NCI-H774 (cell line): ENCODE results near the gene WNT4.

Source experiments
- DNase-seq: peaks from one replicate; lab custom pipeline; 2025; lab: John Stamatoyannopoulos, UW

WNT4 gene

DNA sequence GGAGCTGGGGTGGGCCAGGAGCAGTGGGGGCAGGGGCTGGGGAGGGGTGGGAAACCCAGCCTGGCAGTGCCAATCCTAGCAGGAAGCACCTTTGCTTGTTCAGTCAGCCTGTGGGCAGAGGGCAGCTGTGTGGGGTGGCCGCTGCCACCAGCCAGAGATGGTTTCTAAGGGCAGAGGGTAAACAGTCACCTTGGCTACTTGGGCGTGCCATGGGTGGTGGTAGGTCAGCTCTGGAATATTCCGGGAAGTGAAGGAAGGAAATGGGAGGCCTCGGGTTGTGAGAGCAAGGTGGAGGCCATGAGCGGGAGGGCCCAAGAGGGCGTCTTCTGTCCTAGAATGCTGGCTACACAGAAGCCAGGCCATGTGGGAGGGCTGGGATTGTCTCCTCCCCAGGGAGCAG, 20.7 kb upstream of the WNT4 start:
- no peak for DNase-seq

DNA sequence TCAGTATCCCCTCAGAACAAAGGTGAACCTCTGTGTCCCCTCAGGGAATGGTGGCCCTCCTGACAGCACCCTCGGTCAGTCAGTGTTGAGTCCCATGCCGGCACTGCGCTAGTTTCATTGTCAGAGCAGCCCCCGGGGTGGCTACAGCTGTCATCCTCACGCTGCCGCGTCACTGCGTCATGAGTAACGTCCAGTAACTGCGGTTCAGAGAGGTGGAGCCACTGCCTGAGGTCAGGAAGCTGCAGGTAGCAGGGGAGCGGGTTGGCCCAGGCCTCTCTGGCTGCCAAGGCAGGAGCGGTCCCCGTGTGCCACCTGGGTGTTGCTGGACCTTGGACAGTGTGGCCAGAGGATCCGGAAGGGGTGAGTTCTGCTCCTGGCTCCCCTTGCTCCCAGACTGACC, 20.2 kb upstream of the WNT4 start:
- no peak for DNase-seq

DNA sequence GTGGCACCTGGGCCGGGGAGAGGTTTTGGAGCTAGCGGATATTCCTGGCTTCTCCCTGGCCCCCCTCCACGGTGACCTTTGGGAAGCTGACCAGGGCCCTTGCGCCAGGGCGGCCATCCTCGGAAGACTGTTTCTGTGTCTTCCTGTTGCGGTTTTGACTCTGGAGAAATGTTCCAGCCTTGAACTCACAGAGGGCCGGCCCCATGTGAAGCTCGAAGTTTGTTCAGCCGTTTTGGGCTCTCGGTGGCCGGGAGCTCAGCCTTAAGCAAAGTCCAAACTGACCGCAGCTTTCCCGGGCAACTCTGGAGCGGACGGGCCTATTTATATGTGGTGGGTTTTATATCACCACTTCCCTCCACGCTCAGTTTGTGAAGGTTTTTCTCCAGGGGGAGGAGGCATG, 17.0 kb upstream of the WNT4 start:
- DNase-seq: no peak

DNA sequence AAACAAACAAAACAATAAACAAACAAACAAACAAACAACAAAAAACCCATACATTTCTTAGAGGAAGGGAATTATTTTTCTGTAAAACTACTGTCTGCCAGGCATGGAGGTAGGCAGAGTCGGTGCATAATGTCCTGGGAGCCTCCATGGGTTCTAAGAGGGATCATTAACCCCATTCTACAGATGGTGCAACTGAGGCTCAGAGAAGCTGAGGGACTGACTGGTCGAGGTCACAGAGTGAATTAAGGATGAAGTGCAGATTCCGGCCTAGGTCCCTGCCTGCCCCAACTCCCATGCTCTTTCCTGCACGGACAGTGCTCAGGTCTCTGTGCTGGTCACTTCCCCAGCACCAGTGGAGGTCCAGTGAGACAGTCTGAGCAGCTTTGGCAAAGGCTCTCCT, 15.8 kb upstream of the WNT4 start:
- DNase-seq: no peak

DNA sequence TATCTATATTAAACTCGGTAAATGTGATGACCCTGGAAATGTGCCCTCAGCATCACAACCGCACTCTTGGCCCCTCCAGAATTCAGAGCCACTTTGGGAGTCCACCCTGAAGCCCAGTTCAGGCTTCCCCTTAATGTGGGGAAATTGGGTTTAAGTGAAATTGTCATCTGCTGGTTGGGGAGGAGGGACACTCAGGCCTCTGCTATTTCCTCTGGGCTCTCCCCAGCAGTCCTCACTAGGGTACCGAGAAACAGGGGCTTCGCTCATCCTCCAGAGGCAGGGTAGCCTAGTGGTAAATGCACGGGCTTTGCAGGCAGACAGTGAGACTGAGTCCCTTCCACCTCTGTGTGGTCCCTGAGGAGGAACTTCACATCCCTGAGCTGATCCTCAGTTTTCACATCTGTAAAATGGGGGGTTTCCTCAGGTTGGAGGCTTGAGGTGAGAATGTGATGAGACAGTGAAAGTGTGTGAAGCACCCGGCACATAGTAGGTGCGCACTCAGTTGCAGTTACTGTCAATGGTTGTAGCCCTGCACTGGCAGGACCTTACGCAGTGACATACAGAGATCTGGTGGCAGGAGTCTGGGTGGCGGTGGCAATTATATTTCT, 14.6 kb upstream of the WNT4 start:
- no peak for DNase-seq

DNA sequence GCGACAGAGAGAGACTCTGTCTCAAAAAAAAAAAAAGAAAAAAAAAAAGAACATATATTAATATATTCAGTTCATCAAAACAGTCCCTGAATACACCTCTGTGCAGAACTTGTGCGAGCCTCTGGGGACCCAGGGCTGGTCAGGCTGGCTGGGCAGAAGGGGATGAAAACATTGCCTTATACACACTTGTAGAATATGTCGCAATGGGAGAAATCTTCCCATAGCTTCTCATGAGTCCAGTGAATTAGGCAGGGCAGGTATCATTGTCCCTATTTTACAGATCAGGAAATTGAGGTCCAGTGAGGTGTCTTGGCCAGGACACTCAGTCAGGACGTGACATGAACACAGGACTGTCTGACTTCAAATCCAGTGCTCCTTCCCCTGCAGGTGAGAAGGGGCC, 12.6 kb upstream of the WNT4 start:
- DNase-seq: no peak

DNA sequence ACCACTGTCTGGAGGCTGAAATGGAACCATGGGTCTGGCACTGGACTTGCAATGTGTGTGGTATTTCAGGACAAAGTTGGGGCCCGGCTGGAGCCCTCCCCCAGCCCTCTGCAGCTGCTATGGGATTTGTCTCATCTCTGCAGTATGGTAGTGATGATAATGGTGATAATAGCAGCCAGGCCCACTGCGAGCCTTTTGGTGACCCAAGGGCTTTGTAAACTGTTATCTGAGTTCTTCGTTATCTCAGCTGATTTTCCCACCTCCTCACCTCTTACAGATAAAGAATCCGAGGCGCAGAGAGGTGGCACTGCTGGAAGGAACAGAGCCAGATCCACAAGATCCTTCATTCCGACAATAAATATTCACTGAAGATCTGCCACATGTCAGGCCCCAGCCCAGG, 11.7 kb upstream of the WNT4 start:
- no peak for DNase-seq

DNA sequence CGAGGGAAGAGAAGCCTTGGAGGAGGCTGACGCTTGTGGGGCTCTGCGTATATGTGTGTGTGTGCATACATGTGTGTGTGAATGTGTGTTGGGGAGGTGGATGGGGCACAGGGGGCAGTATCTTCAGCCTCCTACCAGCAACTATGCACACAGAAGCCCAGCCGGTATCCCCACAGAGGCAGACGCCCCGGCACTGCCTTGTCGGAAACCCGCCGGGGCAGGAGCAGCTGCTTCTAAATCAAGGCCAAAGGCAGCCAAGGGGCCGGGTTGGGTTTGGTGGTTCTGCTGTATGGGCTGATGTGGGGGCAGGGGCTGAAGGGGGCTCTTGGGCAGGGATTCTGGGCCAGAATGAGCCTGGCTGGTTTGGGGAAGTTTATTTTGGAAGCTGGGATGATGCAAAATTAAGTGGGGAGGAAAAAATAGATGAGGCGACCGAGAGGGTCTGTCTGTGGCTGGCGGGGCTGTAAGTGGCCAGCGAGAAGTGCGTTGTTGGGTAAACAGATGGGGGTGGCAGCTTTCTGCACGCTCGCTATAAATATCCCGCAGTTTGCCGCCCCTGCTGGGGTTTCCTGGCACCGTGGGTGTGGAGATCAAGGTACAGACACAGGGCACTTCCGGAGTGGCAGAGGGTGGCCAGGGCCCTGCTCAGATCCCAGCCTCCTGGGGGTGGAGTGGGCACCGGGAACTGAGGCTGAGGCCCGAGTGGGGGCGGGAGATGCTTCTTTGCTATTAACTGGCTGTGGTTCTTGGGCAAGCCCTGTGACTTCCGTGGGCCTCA, 11.0 kb upstream of the WNT4 start:
- DNase-seq: no peak

DNA sequence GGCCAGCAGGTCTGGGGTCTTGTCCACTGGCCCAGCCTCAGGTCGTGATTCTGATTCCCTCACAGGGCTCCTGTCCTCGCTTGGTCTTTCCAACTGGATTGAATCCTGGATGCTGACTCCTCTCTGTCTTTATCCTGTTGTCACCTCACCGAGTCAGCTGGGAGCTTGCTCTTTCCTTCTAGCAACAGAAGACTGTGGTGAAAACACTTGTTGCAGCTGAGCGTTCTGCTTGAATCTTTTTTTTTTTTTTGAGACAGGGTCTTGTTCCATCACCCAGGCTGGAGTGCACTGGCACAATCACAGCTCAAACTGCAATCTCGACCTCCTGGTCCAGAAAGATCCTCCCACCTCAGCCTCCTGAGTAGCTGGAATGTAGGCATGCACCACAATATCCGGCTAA, 8.0 kb upstream of the WNT4 start:
- DNase-seq: no peak

DNA sequence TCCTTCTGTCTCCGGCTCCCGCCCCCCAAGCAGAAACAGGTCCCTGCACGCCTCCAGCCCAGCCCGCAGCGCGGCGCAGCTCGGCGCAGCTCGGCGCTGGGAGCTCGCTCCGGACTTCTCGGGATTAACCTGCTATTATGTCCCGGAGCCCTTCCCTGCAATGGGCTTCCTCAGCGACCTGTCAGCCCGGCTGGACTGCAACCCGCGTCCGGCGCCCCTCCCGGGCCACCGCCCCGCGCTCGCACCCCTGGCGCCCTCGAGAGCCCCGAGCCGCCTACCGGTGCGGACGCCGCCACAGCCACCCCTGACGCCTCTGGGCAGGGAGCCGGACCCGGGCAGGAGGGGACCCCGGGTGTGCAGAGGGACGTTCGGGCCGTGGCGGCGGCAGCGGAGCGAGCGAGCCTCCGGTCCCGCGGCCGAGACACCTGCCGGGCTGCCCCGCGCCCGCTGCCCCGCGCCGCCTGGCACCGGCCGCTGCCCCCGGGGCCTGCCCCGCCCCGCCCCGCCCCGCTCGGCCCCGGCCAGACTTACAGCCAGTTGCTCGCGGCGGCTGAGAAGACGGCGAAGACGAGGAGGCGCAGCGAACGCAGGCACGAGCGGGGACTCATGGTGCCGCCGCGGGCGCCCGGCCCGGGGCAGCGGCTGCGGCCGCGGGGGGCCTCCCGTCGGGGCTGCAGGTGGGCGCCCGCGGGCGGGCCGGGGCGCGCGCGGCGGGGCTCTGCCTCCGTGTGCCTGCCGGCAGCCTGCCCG, 407 bp downstream of the WNT4 start:
- DNase-seq: no peak

DNA sequence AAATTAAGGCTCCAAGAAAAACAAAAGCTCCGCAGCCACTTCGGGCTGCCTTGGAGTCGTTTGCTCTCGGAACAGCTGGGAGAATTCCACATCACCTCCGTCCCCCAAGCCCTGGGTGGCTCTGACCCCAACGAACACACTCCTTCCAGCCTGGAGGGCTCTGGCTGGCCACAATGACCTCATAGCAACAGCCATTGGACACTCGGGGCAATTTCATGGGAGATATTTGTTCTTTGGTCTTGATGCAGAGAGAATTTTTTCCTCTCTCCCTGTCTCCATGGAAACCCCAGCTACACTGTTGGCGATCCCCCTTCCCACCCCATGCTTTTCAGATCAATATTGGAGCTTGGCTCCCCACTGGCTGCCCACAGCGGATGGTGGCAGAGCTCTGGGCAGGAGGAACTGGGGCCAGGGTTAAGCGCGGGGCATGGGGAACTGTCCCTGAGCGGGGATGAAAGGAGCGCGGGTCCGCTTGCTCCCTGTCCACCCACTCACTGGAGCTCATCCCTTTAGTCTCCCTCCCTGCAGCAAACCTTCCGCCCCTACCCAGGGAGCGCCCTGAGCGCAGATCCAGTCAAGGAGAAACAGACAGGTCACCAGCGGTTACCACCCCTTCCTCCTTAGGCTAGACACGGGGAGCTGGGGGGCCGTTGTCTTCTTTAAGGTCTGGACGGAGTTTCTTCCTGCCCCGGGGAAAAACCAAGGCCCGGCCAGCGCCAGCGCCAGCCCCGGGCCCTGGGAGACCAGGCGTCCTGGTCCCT, 1.2 kb downstream of the WNT4 start:
- no peak for DNase-seq

DNA sequence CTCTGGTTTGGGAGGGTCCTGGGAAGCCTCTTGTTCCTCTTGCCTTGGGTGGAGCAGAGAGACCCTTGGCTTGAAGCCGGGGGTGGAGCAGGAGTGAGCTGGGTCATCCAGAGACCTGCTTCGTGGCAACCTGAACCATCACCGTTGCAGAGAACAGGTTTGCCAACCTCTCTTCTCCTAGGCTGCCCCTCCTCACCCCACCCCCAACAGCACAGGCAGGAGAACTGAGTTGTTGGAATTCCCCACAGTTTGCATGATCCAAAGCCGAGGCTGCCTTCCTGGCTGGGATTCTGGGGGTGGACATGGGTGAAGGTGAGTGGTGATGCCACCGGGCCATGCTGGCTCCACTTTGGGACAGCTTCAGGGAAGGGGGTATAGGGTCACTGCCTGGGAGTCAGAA, 2.2 kb downstream of the WNT4 start:
- no peak for DNase-seq

DNA sequence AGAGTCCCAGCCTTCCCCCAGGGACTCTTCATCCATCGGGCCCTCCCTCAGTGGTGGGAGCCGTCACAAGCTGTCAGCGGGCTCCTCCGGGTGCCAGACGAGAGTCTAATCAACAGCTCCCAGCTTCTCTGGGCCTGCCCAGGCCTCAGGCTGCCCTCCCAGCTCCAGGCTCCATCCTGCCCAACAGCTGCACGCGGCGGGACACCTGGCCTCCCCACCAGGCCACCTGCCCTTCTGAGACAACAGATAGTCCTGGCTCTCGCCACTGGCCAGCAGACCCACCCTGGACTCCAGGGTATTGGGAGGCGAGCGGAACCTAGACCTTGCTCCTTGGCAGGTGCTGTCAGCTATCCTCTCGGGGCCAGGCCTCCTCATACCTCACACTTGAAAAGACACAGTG, 3.1 kb downstream of the WNT4 start:
- no peak for DNase-seq

DNA sequence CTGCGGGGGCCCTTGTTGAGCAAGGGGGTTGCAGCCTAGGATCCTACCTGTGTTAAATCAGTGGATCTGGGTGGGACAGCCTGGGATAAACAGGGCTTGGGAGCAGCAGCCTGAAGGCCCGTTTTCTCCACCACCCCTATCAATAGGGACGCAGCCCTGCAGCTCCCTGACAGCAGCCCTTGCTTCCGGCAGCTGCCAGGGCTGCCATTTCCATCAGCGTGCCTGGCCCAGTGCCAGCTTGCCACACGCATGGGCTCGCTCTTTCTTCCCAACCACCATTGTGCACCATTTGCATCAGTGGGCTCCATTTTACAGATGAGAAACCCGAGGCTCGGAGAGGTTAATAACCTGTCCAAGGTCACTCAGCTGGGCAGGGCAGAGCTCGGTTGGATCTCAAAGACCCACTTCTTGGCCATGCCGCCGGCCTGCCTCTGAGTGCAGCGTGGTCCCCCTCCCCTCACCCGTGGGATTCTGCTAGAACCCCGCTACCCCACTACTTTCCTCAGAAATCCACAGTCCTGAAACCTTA, 3.8 kb downstream of the WNT4 start:
- DNase-seq: peak; percentile 12

DNA sequence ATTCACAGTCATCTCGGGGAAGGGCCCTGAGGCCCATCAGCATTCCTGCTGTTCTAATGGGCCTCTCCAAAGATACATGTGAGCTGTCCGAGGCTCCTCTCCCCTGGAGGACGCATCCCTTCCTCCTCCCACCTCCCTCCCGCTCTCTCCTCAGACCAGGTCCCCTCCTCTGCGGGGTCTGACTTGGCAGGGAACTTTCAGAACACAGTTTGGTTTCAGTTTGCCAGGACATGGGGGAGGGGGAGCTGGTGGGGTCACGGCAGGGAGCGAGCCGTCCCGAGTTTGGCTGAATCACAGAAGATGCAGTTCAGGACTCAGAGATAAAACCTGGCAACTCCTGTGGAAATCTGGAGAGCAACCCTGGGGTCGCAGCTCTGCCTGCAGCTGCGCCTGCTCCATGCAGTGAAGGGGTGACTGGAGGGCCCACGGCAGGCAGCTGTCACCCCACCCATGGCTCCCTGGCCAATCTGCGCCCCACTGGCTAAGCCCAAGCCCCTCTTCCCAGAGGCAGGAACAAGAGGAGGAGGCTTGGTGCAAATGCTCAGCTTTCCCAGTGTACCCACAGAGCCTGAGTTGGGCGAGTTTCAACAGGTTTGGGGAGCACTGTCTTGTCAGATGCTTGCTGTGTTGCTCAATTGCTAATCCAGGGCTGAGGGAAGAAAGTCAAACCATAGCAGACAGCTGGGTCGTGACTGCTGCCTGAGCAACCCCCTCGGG, 5.7 kb downstream of the WNT4 start:
- DNase-seq: no peak

DNA sequence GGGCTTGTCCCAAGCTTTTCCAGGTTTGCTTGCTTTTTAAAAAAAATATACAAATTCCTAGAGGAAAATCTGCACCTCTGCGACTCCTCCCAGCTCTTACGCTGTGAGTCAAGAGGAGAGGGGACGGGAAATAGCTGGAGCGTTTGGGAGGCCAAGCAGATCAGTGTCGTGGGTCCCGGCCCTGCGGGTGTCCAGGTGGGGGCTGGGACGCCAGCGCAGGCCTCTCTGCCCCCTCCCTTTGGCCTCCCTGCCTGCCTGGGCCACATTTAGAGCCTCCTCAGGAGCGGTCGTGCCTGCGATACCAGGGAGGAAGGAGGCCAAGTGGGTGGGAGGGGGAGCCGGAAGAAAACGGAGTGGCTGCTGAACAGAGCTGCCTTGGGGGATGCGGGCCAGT, 9.0 kb downstream of the WNT4 start:
- DNase-seq: no peak

DNA sequence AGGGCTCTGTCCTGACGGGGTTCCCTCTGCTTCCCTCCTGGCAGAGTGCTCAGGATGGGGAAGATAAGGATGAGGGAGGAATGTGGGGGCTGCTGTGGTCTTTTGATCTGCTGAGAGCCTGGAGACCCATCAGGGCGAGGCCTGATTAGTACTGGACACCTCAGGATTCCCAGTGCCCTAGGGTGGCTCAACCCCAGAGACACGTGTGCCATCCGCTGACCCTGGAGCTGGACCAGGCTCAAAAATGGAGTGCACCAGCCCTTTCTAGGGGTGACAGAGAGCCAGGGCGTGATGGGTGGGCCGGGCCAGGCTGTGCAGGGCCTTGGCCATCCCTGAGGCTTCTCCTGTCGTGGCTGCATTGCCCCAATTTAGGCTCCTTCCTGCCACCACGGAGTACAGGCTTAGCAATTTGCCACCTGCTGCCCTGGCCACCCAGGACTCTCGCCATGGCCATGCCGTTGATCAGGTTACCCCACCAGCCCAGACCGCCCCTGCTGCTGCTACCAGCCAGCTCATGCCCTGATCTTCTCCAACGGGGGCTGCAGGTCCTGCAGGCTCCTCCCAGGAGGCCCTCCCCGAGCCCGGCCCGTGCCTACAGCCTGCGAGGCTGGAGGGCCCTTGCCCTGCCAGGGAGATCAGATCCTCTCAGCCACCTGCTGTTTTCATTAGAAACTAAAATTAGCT, 9.5 kb downstream of the WNT4 start:
- no peak for DNase-seq

DNA sequence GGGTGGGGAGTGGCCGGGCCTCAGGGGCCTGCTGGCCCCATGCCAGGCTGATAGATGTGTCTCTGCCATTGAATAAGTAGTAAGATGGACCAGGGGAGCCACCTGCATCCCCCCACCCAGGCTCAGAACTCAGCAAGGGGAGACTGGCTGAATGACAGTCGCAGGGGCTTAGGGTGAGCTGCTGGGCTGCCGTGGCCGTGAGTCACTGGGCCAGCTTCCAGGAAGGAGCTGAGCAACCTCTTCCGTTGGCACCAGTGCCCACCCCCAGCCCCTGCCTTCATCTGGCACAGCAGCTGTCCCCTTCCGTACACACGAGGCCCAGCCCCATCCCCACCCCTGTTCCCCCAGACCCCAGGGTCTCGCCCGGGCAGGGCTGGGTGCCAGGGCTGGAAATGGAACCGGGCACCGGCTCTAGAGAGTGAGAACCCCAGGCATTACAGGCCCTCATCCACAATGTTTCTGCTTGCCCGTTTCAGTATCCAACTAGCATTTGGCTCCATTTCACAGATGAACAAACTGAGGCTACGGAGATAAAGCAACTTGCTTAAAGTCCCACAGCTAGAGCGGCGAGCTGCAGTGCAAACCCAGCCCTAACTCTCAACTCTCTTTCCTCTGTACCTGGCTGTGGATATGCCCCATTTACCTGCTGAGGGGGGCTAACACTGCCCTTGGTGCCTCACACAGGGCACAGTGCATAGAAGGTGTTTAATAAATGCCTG, 10.2 kb downstream of the WNT4 start:
- no peak for DNase-seq

DNA sequence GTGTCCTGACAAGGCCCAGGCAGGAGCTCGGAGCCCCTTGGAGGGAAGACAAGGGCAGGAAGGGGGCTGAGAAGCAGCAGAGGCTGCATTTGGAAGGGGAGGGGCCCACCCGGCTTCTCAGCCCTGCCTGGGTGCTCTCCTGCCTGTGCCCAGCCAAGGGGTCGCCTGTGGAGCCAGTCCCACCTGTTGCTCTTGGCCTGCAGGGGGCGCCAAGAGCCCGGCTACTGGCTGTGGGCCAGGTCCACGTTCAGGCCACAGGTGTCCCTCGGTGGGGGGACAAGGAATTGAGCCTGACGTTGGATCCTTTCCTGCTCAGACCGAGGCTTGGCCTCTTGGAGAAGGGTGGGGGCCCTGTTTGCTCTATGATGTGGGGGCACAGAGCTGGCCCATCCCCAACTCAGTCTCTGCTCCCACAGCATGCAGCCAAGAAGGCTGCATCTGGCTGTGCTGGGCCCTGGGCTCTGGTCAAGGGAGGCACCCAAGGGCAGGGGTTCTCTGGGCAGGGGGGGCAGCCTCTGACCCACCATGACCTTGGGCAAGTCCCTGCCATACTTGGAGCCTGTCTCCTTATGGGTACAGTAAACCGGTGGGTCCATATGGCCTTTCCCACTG, 10.9 kb downstream of the WNT4 start:
- peak; percentile 6 for DNase-seq

DNA sequence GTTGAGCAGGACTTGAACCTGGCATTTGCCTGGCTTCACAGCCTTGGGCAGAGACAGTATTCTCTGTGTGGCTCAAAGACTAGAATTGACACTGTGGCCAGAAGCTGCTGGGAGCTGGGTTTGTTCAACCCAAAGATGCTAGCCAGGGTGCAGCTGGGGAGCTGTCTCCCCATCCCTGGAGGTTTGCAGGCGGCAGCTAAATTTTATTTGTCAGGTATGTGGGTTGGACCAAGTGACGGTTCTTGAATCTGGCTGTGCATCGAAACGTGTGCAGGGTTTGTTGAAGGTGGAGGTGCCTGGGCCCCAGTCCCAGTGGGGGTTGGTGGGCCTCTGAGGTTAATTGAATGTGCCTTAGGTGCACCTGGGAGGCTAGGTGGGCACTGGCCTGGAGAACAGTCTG, 11.8 kb downstream of the WNT4 start:
- DNase-seq: no peak
